AG20443 (cell line): ENCODE measurements around the gene PLXNA4.

Experiments used
- DNase-seq: peaks from one replicate; pipeline ENCODE4 v3.0.0; 2012; ENCODE audit warnings: low spot score, mixed read lengths

Gene PLXNA4

GRCh38 chr7:132472463-132473120 lies 103.7 kb downstream of the PLXNA4 start:
- DNase-seq: peak; percentile 90

GRCh38 chr7:132471515-132471914 lies 104.8 kb downstream of the PLXNA4 start:
- DNase-seq: no peak

GRCh38 chr7:132469681-132470080 lies 106.6 kb downstream of the PLXNA4 start:
- DNase-seq: no peak

- no peak for DNase-seq
Observed at GRCh38 chr7:132469264-132469663, 107.0 kb downstream of the PLXNA4 start.

GRCh38 chr7:132466367-132466766 lies 109.9 kb downstream of the PLXNA4 start:
- DNase-seq: no peak

- no peak for DNase-seq
Observed at GRCh38 chr7:132465516-132465915, 110.8 kb downstream of the PLXNA4 start.

GRCh38 chr7:132464740-132465139 lies 111.5 kb downstream of the PLXNA4 start:
- DNase-seq: peak; percentile 75

GRCh38 chr7:132463922-132464321 lies 112.3 kb downstream of the PLXNA4 start:
- no peak for DNase-seq

GRCh38 chr7:132462478-132462877 lies 113.8 kb downstream of the PLXNA4 start:
- no peak for DNase-seq

- DNase-seq: no peak
Observed at GRCh38 chr7:132461032-132461592, 115.2 kb downstream of the PLXNA4 start.

GRCh38 chr7:132458729-132459128 lies 117.5 kb downstream of the PLXNA4 start:
- DNase-seq: no peak

GRCh38 chr7:132457658-132458057 lies 118.6 kb downstream of the PLXNA4 start:
- DNase-seq: no peak

- DNase-seq: no peak
Observed at GRCh38 chr7:132456418-132456817, 119.9 kb downstream of the PLXNA4 start.

GRCh38 chr7:132455378-132455777 lies 120.9 kb downstream of the PLXNA4 start:
- DNase-seq: no peak

GRCh38 chr7:132453826-132454225 lies 122.4 kb downstream of the PLXNA4 start:
- no peak for DNase-seq

- no peak for DNase-seq
Observed at GRCh38 chr7:132451161-132451560, 125.1 kb downstream of the PLXNA4 start.

GRCh38 chr7:132450696-132451095 lies 125.6 kb downstream of the PLXNA4 start:
- DNase-seq: no peak

- no peak for DNase-seq
Observed at GRCh38 chr7:132450188-132450587, 126.1 kb downstream of the PLXNA4 start.

- DNase-seq: no peak
Observed at GRCh38 chr7:132446666-132447278, 129.5 kb downstream of the PLXNA4 start.

- DNase-seq: no peak
Observed at GRCh38 chr7:132446260-132446659, 130.0 kb downstream of the PLXNA4 start.

GRCh38 chr7:132443761-132444520 lies 132.3 kb downstream of the PLXNA4 start:
- DNase-seq: no peak

GRCh38 chr7:132441935-132442334 lies 134.3 kb downstream of the PLXNA4 start:
- DNase-seq: no peak

GRCh38 chr7:132440151-132440550 lies 136.1 kb downstream of the PLXNA4 start:
- DNase-seq: no peak
